HG03280 (cell line): ENCODE data around the gene CTSO.

Experiments
- ATAC-seq: cut with Tn5 transposase; IDR thresholded peaks from one replicate; pipeline ENCODE4 v1.9.1; 2021; ENCODE audit warnings: mild to moderate bottlenecking, moderate library complexity; ENCODE audit not compliant: unreplicated experiment

The CTSO gene

GRCh38 chr4:155875878-155876277 lies 77.8 kb downstream of the CTSO start:
- no peak for ATAC-seq
